Hepatocyte (in vitro differentiated cells): ENCODE results near the gene GRID1.

Experiments
- CTCF ChIP-seq: fragments of 200-600 bp; sonication (generic); IDR thresholded peaks from 2 replicates; pipeline ENCODE4 v1.5.1; 2016; ENCODE audit warnings: antibody characterized with exemption, mild to moderate bottlenecking; ENCODE audit not compliant: poor library complexity
- EZH2 ChIP-seq: fragments of 200-600 bp; sonication (generic); IDR thresholded peaks from 2 replicates; pipeline ENCODE4 v1.6.1; 2016; ENCODE audit warnings: antibody characterized with exemption, mild to moderate bottlenecking, borderline replicate concordance
- EZH2phosphoT487 ChIP-seq: fragments of 200-600 bp; sonication (generic); IDR thresholded peaks from one replicate; pipeline ENCODE4 v1.6.1; 2018; ENCODE audit warnings: antibody characterized with exemption, mild to moderate bottlenecking, low read depth, moderate library complexity; ENCODE audit not compliant: unreplicated experiment, severe bottlenecking

- no peak for TF ChIP-seq EZH2
- no peak for TF ChIP-seq CTCF
- no peak for TF ChIP-seq EZH2phosphoT487
Measured at GRCh38 chr10:86290933-86291615, 75.5 kb downstream of the GRID1 start.
